Activated T-helper 1 cell treated with Interleukin-2 at 50 U/mL for 16 hours (primary cell): Measurements from ENCODE around the gene MYCBPAP.
A peak's percentile ranks its signal among the peaks of the same experiment; 100 is the strongest.

Experiments used
- DNase-seq: peaks from one replicate; pipeline ENCODE4 v3.0.0-alpha.2; 2020; ENCODE audit warnings: low read depth

MYCBPAP gene, protein sequence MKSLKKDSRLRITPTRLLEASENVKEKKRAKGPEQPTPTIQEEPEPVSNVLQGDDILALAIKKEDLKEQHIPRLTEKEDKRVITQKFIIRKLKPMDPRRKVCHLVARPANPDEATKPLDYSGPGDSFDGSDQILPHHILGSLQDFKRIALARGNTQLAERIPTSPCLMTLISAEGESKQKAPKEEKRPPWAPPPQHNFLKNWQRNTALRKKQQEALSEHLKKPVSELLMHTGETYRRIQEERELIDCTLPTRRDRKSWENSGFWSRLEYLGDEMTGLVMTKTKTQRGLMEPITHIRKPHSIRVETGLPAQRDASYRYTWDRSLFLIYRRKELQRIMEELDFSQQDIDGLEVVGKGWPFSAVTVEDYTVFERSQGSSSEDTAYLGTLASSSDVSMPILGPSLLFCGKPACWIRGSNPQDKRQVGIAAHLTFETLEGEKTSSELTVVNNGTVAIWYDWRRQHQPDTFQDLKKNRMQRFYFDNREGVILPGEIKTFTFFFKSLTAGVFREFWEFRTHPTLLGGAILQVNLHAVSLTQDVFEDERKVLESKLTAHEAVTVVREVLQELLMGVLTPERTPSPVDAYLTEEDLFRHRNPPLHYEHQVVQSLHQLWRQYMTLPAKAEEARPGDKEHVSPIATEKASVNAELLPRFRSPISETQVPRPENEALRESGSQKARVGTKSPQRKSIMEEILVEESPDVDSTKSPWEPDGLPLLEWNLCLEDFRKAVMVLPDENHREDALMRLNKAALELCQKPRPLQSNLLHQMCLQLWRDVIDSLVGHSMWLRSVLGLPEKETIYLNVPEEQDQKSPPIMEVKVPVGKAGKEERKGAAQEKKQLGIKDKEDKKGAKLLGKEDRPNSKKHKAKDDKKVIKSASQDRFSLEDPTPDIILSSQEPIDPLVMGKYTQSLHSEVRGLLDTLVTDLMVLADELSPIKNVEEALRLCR

GRCh38 chr17:50507871-50508572 is at the start of gene MYCBPAP:
Gene MYCBPAP, plus strand, starts transcription at chr17:50508439. Its CDS starts 236 bp downstream, at chr17:50508675.
- peak; percentile 48 for DNase-seq

DNA sequence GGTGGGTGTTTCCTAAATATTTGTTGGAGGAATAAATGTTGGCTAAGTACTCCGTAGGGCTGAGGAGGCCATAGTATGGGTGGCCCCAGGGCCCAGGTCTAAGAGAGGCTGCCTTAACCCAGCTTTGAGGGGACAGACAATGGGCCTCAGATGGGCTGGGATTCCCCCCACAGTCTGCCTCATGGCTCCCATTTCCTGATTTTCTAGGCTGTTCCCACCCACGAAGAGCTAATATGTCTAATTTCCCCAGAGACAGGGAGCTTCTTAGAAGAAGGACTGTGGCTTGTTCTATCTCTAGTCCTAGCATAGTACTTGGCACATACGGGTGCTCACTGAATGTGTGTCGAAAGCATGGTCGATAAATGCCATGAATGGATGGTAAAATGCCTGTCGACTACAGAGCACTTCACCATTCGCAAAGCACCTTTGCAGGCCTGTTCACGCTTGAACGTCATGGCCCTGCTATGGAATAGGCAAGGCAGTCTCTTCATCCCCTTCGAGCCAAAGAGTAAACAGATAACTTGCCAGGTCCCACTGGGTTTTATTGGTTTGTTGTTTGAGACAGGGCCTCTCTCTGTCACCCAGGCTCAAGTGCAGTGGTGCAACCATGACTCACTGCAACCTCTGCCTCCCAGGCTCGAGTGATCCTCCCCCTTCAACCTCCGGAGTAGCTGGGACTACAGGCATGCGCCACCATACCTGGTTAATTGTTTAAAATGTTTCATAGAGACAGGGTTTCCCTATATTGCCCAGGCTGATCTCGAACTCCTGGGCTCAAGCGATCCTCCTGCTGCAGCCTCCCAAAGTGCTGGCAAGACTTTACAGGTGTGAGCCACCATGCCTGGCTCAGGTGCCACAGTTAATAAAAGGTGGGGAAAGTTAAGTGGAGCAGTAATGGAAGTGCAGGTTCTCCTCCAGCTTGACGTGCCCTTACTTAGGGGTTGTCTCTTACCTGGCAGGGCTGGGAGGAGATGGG is 49.2 kb upstream of the MYCBPAP start:
- no peak for DNase-seq

GRCh38 chr17:50459756-50460155 is 48.5 kb upstream of the MYCBPAP start:
- DNase-seq = no peak

GRCh38 chr17:50460831-50461526 is 47.3 kb upstream of the MYCBPAP start:
- no peak for DNase-seq

GRCh38 chr17:50461550-50462132 is 46.6 kb upstream of the MYCBPAP start:
- DNase-seq = no peak

- DNase-seq = no peak
These were observed 45.8 kb upstream of the MYCBPAP start for GRCh38 chr17:50462446-50462845.

DNA sequence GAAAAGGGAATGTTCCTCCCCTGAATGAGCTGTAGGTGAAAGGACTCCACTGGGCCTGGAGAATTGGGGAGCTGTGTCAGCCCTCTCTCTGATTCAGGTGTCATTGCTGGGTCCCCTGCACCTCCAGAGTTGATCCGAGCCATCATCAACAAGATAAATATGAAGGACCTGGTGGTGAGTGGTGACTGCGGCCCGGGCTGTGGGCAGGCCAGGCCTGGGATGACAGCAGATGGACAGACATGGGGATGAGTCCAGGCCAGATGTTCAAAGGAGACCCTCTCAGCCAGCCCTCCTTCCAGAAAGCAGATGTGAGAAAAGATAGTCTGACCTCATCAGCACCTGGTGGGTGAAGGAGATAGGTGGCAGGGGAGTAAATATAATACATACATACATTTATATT is 44.1 kb upstream of the MYCBPAP start:
- DNase-seq = no peak

DNA sequence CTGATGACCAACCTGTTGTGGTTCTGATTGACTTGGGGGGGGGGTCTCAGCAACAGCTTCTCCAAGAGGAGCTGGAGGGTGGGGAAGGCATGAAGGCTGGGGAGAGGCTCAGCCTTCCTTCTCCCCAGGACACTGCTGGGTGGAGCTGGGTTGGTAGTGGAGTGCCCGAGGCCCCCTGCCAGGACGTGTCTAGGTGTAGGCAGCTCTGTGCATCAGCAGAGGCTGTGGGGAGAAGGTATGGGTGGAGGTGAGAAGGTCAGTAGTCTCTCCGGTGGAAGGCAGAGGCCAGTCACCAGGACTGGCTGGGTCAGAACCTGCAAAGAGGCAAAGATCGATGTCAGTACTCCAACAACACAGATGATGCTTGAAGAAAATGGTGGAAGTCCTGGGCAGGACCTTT is 43.5 kb upstream of the MYCBPAP start:
- DNase-seq = no peak

DNA sequence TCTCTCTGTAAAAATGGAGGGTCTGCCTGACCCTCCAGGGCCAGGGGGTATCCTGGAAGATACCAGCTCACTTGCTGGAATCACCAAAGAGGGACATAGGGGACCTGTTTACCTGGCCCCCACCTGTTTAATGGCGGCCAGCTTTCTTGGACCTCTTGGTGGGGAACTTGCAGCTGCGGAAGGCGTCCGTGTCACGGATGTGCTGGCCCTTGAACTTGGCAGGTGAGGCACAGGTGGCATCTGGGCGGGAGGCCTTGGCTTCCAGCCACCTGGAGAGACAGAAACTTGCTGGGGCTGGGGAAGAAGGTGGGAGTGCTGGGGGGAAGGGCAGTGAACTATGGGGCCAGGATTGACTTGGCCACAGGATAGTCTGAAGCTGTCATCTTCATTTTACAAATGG is 43.1 kb upstream of the MYCBPAP start:
- no peak for DNase-seq

DNA sequence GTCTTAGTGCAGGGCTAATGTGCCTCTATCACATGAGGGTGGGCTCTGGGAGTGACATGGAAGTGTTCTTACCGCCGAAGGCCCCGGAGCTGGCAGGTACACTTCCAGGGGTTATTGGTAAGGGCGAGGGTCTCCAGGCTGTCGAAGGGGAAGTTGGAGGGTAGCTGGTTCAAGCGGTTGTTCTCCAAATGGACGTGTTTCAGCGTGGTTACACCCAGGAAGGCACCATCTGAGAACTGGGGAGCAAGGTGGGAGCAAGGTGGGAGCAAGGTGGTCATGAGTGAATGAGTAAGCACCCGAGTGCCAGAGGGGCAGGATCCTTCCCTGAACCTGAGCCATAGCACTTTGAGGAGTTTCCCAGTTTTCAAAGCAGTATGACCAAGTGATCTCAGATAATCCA is 42.6 kb upstream of the MYCBPAP start:
- no peak for DNase-seq

GRCh38 chr17:50466371-50467113 is 41.7 kb upstream of the MYCBPAP start:
- DNase-seq = no peak

GRCh38 chr17:50467114-50467854 is 41.0 kb upstream of the MYCBPAP start:
- no peak for DNase-seq

GRCh38 chr17:50467855-50468303 is 40.4 kb upstream of the MYCBPAP start:
- no peak for DNase-seq

- no peak for DNase-seq
These were observed 39.7 kb upstream of the MYCBPAP start, which contains the start of gene CHAD for GRCh38 chr17:50468304-50469207. Gene CHAD, minus strand, starts transcription at chr17:50468880. Its CDS starts 67 bp downstream, at chr17:50468813.

DNA sequence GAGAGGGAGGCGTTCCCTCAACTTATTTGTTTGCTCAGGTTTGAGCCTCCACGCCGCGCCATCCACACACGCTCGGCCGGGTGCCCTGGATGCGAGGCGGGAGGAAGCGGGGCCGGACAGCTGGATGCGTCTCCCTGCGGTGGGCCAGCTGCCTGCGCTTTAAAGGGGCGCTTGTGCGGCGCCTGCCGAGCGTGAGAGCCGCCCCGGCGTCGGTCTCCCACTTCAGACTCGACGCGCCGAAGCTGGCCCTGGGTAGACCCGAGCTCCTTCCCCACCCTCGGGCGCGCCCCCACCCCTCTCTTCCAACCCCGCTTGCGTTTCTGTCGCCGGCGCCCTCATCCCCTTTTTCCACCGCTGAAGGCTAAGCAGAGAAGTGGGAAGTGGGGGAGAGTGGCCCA is 39.0 kb upstream of the MYCBPAP start:
- DNase-seq = no peak

DNA sequence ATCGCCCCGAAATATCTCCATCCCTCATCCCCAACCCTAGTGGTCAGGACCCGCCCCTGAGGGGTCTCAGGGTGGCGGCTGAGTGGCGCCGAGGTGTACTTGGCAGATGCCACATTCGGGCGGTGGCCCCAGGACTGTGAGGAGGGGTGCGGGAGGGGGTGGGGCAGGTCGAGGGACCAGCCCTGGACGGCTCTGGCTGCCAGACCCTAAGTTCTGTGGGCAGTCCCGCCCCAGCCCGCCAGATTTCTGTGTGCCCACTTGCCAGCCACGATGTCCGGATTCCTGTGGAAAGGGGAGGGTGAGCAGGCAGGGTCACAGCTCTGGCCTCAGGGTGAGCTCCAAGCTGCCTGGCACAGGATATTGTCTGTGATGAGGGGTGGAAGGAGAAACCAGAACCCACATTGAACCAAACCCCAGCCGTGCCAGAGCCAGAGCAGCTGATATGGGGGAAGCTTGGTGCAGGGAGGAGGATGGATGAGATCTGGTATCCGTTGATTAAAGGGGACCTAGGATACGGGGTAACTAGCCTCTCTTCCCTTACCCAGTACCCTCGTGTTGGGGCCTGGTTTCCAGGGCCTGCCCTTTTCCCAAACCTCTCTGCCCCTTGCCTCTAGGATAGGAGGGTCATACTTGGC is 38.5 kb upstream of the MYCBPAP start:
- no peak for DNase-seq

DNA sequence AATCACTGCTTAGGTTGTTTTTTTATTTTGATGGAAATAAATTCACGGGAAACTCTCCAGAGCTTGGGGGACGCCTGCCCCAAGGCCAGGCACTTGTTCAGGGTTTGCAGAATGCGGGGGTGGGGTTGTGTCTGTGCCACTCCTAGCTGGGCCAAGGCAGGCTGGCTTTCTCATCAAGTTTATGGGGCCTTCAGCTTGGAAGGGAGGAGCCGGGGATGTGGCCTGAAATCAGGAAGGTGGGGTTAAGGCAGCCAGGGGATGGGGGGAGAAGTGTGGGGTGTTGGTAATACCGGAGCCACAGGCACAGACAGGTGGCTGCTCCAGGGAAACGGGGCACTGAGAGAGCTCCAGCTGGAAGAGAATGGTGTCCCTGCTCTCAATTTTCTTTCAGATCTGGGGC is 37.8 kb upstream of the MYCBPAP start:
- DNase-seq = no peak
